NOMO-1 treated with DMSO at 0.1 percent for 48 hours (cell line): ENCODE data around the gene NREP.

Source experiments
- DNase-seq: peaks from one replicate; lab custom pipeline; 2025; ENCODE audit not compliant: unreplicated experiment; lab: John Stamatoyannopoulos, UW

Gene NREP

GRCh38 chr5:111697881-111698757, 58.9 kb downstream of the NREP start:
- DNase-seq: no peak

- no peak for DNase-seq
These were observed 59.8 kb downstream of the NREP start for GRCh38 chr5:111697215-111697614.

GRCh38 chr5:111695991-111696390, 61.0 kb downstream of the NREP start:
- no peak for DNase-seq

DNA sequence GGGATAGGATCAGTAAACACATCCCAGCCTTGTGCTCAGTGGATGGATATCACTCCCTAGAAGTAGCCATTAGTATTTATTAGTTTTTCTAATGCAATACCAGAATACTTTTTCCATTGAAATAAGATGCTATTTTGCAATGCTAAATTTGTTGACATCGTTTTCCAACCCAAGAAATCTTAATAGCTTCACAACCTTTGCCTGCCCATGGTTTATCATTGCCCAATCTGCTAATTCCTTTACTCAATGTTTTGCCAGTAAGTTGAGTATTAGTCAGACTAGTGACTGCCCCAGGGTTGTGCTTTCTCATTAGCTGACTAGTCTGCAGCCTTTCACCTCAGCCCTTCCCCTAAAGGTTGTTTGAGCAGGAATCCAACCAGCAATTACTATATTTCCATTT, 62.9 kb downstream of the NREP start:
- peak; percentile 53 for DNase-seq

DNA sequence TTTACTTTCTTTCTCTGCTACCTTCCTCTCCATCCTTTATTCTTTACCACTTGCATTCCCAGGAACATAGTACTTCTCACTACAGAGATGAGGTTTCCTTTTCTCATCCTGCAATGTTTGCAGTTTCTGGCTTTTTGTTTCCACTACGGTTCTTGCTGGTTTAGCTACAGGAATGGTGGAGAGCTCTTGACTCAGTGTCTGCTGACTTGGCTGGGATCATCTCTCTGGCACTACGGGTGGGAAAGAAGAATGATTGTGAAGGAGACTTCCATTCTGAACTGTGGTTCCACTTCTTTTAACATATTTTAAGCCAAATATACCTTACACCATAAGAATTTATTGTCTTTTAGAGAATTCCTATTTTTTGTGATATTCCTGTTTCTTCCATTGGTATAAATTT, 65.1 kb downstream of the NREP start:
- DNase-seq: no peak

DNA sequence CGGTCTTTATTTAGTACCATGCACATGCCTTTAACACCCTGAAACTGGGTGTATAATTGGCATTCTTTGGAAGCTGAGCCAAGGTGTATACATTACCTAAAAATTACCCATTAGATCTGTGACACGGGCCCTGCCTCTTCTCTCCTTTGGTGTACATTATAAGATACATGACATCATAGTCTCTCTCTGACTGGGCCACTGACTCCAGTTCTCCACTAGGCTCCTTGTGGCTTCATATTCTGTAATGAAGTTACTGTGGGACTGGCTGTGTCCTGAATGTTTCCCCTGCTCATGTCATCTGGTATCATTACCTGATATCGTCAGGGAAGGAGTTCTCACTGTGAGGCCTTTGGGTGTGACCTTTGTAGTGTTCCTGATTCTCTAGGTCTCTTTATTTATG, 65.5 kb downstream of the NREP start:
- DNase-seq: no peak

DNA sequence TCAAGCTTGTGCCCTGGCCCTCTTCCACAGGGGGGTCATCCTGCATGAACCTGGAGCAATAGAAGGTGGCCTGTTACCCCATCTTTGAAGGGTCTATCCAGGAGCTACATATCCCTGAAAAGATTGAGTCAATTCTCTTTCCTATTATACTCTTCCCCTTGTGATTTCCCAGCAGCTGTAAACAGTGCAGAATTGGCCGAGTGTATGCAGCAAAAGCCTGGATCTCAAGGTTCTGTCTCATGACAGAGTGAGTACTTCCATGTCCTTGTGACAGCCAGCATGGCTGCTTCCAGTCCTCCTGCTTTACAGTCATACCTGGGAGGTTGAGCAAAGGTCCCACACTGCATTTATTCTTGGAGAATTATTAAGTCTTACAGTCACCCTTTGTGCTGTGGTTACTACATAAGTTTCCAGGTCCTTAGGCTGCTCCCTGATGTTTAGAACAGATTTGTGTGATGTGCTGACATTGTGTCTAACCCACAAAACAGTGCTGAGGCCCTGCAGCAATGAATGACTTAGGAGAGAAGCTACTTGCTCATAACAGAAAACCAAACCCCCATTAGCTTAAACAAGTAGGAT, 67.5 kb downstream of the NREP start:
- no peak for DNase-seq

DNA sequence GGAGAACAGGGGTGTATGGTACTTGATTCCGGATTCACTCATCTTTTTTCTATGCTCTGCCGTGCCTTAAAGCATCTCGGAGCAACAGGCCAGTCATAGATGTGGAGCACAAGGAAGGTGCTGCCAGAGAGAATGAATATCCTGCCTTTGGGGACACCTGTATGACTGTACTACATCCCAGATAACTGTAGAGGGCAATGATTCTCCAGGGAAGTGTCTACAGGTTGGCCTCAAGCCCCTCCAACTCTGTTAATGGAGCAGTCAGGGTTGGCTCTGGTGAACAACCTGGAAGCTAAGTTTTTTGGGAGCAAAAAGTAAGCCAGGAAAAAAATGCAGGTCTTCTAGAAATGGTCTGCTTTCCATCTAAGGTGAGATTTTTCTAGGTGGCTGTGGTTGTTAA, 71.0 kb downstream of the NREP start:
- no peak for DNase-seq

DNA sequence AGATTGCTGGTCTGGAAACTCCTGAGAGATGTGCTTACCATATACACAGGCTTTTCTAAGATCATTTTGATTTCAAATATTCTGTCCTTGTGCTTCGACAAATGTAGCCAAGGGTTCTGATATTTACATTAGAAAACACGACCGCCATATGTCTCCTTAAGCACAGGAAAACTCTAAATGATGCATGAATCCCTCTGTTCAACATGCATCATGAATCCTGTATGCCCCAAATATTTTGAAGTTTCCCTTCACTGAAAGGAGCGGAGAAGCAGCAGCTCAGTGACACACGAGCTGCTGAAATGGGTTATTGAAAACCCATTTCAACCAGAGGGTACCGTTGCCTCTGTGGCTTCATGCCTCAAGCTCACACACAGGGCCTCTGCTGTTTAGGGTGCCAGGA, 74.4 kb downstream of the NREP start:
- no peak for DNase-seq

DNA sequence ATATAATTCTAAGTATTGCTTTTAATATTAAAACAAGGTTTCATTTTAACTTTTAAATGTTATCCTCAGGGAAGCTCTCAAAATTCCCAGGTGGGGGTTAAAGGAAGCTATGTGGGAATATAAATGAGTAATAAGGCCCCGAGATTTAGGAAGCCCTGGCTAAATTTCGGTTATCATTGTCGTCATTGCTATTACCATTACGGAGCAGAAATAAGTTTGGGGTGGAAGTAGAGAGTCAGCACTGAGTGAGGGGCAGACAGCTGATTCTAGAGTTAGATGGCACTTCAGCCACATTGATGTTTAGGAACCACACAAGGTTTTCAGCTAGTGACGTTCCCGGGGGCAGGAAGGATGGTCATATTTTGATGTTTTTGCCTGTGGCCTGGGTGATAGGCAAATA, 74.9 kb downstream of the NREP start:
- no peak for DNase-seq

- DNase-seq: no peak
These were observed 75.4 kb downstream of the NREP start for GRCh38 chr5:111681414-111682120.

GRCh38 chr5:111680737-111681413, 76.1 kb downstream of the NREP start:
- DNase-seq: no peak

DNA sequence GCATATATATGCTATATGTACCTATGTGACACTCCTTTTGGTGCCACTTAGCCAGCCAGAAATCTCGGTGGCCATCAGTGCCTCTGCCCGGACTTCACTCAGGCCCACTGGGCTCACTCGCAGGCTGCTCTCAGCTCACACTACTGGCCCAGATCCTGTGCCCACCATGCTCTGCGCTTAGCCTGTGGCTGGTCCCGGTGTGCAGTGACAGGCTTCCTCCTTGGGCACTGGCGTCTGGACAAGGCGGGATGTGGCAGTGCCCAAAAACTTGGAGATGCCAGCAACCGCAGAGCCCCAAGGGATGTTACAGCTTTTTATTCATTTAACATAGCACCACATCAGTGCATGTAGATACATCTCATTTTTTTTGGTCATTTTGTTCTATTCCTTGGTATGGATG, 77.4 kb downstream of the NREP start:
- DNase-seq: no peak
